Measurements from ENCODE around the gene KRTAP5-5.
"Not testable (repeated sequence)": the region's sequence is repeated elsewhere in the genome, so short reads cannot be mapped to it uniquely, and the experiment has no call there.

Gene KRTAP5-5

GRCh38 chr11:1607156-1607845 lies 22.3 kb upstream of the KRTAP5-5 start:
- DNase-seq (ENCODE audit: low spot score) = not testable (repeated sequence)

GRCh38 chr11:1607901-1608300 lies 21.7 kb upstream of the KRTAP5-5 start:
- not testable (repeated sequence) for DNase-seq (ENCODE audit: low spot score)

GRCh38 chr11:1608363-1608762 lies 21.2 kb upstream of the KRTAP5-5 start, which contains the start of gene KRTAP5-3:
Gene KRTAP5-3 (minus strand): TSS chr11:1608463. CDS start chr11:1608385, 78 bp downstream.
- DNase-seq (ENCODE audit: low spot score) = no peak

- no peak for DNase-seq (ENCODE audit: low spot score)
These were observed 11.3 kb upstream of the KRTAP5-5 start for GRCh38 chr11:1618231-1618630.

GRCh38 chr11:1619449-1619848 lies 10.1 kb upstream of the KRTAP5-5 start:
- DNase-seq (ENCODE audit: low spot score) = no peak

- no peak for DNase-seq (ENCODE audit: low spot score)
These were observed 7.5 kb upstream of the KRTAP5-5 start, which contains the start of gene KRTAP5-4 for GRCh38 chr11:1622086-1622485. Gene KRTAP5-4 (minus strand): TSS chr11:1622138. CDS start chr11:1622093, 45 bp downstream.

- no peak for DNase-seq (ENCODE audit: low spot score)
These were observed 5.9 kb upstream of the KRTAP5-5 start for GRCh38 chr11:1623716-1624115.

GRCh38 chr11:1624621-1625020 lies 5.0 kb upstream of the KRTAP5-5 start:
- no peak for DNase-seq (ENCODE audit: low spot score)

GRCh38 chr11:1625541-1625940 lies 4.0 kb upstream of the KRTAP5-5 start:
- no peak for DNase-seq (ENCODE audit: low spot score)

GRCh38 chr11:1628506-1629325 lies 859 bp upstream of the KRTAP5-5 start:
- DNase-seq (ENCODE audit: low spot score) = peak; percentile 17

- DNase-seq (ENCODE audit: low spot score) = no peak
These were observed 696 bp downstream of the KRTAP5-5 start for GRCh38 chr11:1630271-1630670.

- DNase-seq (ENCODE audit: low spot score) = no peak
These were observed 1.5 kb downstream of the KRTAP5-5 start for GRCh38 chr11:1631066-1631568.

- no peak for DNase-seq (ENCODE audit: low spot score)
These were observed 2.6 kb downstream of the KRTAP5-5 start for GRCh38 chr11:1632053-1632714.

GRCh38 chr11:1633864-1634263 lies 4.3 kb downstream of the KRTAP5-5 start:
- DNase-seq (ENCODE audit: low spot score) = no peak

GRCh38 chr11:1636291-1636950 lies 6.8 kb downstream of the KRTAP5-5 start:
- no peak for DNase-seq (ENCODE audit: low spot score)

GRCh38 chr11:1637628-1638027 lies 8.1 kb downstream of the KRTAP5-5 start:
- no peak for DNase-seq (ENCODE audit: low spot score)

- DNase-seq (ENCODE audit: low spot score) = no peak
These were observed 8.8 kb downstream of the KRTAP5-5 start for GRCh38 chr11:1638344-1638743.

- DNase-seq (ENCODE audit: low spot score) = no peak
These were observed 9.6 kb downstream of the KRTAP5-5 start for GRCh38 chr11:1639102-1639620.

- no peak for DNase-seq (ENCODE audit: low spot score)
These were observed 10.1 kb downstream of the KRTAP5-5 start for GRCh38 chr11:1639666-1640065.

- no peak for DNase-seq (ENCODE audit: low spot score)
These were observed 10.7 kb downstream of the KRTAP5-5 start for GRCh38 chr11:1640076-1640946.

- no peak for DNase-seq (ENCODE audit: low spot score)
These were observed 11.5 kb downstream of the KRTAP5-5 start for GRCh38 chr11:1641096-1641495.
